Breast epithelium (tissue), 3 donors: Measurements from ENCODE around the gene HYLS1.

Experiments used
- POLR2AphosphoS5 ChIP-seq, 3 donors: sonication (generic); formaldehyde crosslinking; IDR thresholded peaks; one replicate each; pipeline ENCODE4 v1.6.1; 2017; ENCODE audit warnings: antibody characterized with exemption in 3 of 3
- TF ChIP-seq, protein P1 (sequence below), 3 donors: fragments of 450-650 bp; IDR thresholded peaks; one replicate each; pipeline ENCODE4 v1.5.1; 2016 to 2017; ENCODE audit warnings: antibody characterized with exemption in 3 of 3, mild to moderate bottlenecking in 3 of 3, moderate library complexity in 3 of 3

GRCh38 chr11:125933030-125933813, 45.8 kb downstream of the HYLS1 start:
- TF ChIP-seq, protein P1, sequence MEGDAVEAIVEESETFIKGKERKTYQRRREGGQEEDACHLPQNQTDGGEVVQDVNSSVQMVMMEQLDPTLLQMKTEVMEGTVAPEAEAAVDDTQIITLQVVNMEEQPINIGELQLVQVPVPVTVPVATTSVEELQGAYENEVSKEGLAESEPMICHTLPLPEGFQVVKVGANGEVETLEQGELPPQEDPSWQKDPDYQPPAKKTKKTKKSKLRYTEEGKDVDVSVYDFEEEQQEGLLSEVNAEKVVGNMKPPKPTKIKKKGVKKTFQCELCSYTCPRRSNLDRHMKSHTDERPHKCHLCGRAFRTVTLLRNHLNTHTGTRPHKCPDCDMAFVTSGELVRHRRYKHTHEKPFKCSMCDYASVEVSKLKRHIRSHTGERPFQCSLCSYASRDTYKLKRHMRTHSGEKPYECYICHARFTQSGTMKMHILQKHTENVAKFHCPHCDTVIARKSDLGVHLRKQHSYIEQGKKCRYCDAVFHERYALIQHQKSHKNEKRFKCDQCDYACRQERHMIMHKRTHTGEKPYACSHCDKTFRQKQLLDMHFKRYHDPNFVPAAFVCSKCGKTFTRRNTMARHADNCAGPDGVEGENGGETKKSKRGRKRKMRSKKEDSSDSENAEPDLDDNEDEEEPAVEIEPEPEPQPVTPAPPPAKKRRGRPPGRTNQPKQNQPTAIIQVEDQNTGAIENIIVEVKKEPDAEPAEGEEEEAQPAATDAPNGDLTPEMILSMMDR (IDR thresholded peaks at IDR 0.05): no peak
- no peak for TF ChIP-seq POLR2AphosphoS5 (IDR thresholded peaks at IDR 0.05)
